A204.1 (cell line): Measurements from ENCODE around the gene CERS6.
"Not testable (repeated sequence)": the region's sequence is repeated elsewhere in the genome, so short reads cannot be mapped to it uniquely, and the experiment has no call there.

Source experiments
- FAIRE-seq: peaks from 2 replicates; lab custom pipeline; 2012; peaks lifted over from hg19 to GRCh38; lab: Jason Lieb, UNC

The CERS6 gene

GRCh38 chr2:168736649-168737445 is 280.8 kb downstream of the CERS6 start:
- no peak for FAIRE-seq

- no peak for FAIRE-seq
These were observed 282.0 kb downstream of the CERS6 start for GRCh38 chr2:168738062-168738461.

DNA sequence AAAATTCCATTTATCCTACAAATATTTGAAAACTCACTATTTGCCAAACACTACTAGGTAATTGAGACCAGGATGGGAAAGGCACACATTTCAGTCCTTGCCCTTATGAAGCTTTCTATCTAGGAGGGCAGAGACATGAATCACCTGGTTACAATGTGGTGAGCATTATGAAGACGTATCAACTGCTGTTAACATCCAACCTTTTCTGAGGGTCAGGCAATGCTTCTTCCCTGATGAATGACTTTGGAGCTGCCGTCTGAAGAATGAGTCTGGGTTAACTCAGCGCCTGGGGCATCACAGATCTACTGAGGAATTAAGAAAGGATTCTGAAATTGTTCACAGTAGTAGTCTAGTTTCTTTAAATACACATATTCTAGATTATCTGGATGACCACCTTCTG is 284.3 kb downstream of the CERS6 start:
- FAIRE-seq: no peak

DNA sequence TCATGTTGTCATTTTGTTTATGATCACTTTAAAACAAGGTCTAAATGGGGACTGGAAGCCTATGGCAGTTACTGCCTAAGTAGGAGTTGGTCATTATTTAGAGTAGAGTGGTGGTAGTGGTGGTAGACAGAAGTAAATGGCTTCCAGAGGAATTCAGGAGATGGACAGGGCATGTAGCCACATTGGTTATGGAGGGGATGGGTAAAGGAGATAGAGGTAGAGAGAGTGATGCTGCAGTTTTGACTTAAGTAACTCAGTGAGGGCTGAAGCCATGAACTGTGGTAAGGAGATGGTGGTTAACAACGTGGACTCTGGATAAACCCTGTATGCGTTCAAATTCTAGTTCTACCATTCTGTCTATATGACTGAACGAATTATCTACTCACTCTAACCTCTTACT is 284.7 kb downstream of the CERS6 start:
- no peak for FAIRE-seq

DNA sequence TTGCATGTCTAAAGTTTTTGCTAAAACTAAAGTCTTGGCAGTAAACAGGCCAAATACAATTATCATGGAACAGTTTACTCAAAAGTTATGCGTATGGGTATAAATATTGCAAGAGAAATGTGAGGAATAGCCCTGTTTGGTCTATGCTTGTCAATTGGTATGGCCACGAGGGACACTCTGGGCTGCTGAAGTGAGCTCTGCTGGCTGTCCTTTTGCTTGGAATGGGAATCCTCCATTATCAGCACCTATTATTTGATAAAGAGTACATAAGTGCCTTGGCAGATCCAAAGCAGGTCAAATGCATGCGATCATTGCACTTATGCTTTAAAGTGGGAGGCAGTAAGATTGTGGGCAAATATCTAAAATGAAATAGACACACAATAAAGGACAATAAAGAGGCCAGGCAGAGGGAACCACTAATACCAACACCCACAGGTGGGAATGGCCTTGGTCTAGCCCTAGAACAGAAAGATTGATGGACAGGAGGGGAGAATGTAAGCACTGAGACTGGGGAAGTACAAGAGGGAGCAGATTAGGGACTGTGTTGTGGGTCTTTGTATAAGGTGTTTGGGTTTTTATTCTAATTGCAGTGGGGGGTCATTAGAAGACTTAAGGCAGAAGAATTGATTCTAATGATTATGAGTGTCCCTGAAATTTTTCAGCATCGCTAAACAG is 286.3 kb downstream of the CERS6 start:
- FAIRE-seq: no peak

GRCh38 chr2:168744844-168745243 is 288.8 kb downstream of the CERS6 start:
- FAIRE-seq: no peak

DNA sequence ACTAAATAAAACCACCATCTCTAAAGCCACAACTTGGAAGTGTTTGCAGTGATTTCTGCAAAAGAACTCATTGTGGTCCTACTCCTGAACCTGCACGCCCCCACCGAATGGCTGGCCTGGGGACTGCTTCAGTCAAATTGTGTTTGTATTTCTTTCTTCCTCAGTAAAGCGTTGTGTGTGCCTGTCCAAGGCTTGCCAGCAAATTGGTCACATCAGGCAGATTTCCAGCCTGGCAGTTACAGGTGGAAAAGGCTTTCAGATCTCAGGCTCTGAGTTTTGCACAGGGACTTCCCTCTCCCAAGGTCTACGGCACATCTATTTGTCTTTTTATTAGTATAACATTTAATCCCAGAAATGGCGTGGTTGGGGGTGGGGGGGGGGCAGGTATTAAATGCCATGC is 292.4 kb downstream of the CERS6 start:
- no peak for FAIRE-seq

DNA sequence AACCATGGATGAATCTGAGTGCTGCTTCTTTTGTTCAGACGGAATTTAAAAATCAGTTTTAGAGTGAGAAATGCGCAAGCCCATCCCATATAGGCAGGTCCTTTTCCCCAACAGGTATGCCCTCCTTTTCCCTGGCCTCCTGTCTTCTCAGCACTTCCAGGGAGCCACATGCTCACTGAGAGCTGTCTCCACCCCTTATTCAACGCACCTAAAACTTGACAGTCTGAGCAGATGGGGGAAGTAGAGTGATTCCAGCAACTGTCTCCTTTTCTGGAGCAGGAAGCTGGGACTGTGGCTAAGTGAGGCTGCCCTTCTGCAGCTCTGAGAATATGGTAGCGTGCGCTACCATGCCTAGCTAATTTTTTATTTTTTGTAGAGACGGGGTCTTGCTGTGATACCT is 293.2 kb downstream of the CERS6 start:
- FAIRE-seq: no peak

DNA sequence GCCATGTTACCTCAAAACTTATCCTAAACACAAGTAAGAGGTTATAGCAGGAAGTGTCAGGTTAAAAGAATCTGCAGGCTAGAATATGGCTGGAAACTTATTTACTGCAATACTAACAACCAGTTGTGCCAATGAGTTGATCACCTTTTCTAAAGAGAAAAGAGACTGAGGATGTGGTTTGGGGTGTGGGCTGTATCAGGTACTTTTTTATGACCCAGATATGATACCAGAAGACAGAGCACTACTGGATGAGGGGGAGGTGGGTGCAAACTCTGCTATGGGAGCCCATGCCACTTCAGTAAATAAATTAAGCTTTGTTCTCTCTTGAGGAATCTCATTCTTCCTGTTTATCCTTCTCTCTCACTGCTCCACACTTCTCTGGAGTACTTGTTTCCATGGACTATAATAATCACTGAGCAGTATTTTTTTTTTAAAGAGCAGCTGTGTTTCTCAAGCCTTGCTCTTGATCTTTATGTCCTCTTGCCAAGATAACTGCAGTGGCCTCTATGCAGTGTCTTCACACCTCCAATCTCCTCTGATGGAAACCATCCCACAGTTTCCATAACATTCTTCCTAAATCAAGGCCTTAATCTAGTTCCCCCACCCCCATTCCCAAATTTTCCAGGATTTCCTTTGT is 295.1 kb downstream of the CERS6 start:
- FAIRE-seq: no peak

- no peak for FAIRE-seq
These were observed 296.3 kb downstream of the CERS6 start for GRCh38 chr2:168752361-168752760.

GRCh38 chr2:168753765-168754329 is 297.8 kb downstream of the CERS6 start:
- FAIRE-seq: no peak

GRCh38 chr2:168757223-168757622 is 301.2 kb downstream of the CERS6 start:
- FAIRE-seq: no peak

GRCh38 chr2:168758970-168759820 is 303.1 kb downstream of the CERS6 start:
- peak; percentile 72 for FAIRE-seq

GRCh38 chr2:168765401-168765800 is 309.3 kb downstream of the CERS6 start:
- FAIRE-seq: no peak

- no peak for FAIRE-seq
These were observed 310.5 kb downstream of the CERS6 start for GRCh38 chr2:168766600-168766999.

DNA sequence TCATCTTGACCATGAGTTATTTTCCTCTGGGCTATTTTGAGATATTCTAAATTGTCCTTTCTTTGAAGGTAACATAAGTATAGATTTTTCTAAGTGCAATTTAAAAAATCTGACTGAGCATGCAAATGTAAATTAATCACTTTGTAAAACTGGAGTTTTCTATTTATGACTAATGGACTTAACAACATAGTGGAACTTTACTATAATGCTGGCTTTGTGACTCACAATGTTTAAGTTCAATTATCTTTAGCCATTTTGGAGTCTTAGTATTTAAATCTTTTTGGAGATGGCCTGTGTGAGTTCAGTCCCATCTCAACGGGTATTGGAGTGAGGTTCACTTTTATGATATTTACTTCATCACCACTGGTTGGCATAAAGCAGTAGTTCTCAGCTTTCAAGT is 311.2 kb downstream of the CERS6 start:
- FAIRE-seq: no peak

DNA sequence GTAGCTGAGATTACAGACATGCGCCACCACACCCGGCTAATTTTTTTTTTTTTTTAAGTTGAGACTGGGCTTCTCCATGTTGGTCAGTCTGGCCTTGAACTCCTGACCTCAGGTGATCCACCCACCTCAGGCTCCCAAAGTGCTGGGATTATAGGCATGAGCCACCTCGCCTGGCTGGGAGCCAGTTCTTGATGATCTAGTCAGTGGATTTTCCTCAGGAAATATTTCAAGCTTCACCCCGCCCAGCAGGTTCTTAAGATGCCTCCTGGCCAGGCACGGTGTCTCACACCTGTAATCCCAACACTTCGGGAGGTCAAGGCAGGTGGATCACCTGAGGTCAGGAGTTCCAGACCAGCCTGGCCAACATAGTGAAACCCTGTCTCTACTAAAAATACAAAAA is 312.3 kb downstream of the CERS6 start:
- not testable (repeated sequence) for FAIRE-seq

GRCh38 chr2:168770796-168771195 is 314.7 kb downstream of the CERS6 start:
- FAIRE-seq: no peak

DNA sequence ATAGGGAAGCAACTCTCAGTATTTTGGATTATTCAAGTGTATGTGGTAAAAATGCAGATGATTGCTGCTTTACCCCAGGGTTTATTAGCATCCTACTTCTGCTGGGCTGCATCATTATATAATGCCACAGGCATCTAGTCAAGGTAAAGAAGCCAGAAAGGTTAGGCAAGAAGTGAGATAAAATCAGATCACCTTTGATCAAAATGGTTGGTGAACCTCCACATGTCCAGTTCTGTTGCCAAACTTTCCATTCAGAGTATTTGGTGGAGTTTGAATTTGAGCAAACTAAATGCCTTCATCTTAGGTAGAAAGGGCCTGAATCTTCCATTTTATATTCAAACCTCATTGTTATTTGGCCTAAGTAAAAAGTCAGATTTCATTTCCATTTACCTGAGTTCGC is 316.6 kb downstream of the CERS6 start:
- no peak for FAIRE-seq

DNA sequence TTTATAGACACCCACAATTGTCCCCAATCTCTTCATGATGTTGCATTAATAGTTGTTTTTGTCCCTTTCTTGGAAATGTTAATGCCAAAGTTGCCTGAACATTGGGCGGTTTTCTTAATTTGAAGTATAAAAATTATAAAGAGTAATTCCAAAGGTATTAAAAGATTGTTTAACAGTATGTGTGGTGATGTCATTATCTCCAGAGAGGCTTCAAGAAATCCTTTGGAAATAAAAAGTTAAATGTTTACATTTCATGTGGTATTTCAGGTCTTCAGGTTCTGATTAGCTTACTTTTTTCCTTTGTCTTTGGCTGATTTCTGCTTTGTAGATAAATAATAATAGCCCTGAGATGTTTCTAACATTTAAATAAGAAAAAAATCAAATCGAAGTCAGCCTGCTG is 317.1 kb downstream of the CERS6 start:
- FAIRE-seq: no peak

GRCh38 chr2:168773719-168774521 is 317.8 kb downstream of the CERS6 start:
- FAIRE-seq: no peak
